Astrocyte (in vitro differentiated cells and primary cell): ENCODE measurements around the gene UTF1. TPM values are rescaled to one million over a fixed set of nuclear protein-coding genes. Genes with fewer than 3 reads are reported as not detected.
"Not testable (repeated sequence)": the region's sequence is repeated elsewhere in the genome, so short reads cannot be mapped to it uniquely, and the experiment has no call there.

Source experiments
- DNase-seq: peaks from one replicate; pipeline ENCODE4 v3.0.0-alpha.2; 2010; ENCODE audit warnings: low read depth
- FAIRE-seq: peaks from 2 replicates; lab custom pipeline; 2011; peaks lifted over from hg19 to GRCh38; lab: Jason Lieb, UNC
- H2AFZ ChIP-seq: 2 replicates; pipeline ENCODE4 v1.6.0; 2012; ENCODE audit warnings: low read depth, low read length, inconsistent platforms
- H3K27ac ChIP-seq: 2 replicates; pipeline ENCODE4 v1.5.1; 2011; ENCODE audit warnings: low read depth, low read length, inconsistent platforms
- H3K27me3 ChIP-seq: 2 replicates; pipeline ENCODE4 v1.6.0; 2011; ENCODE audit warnings: low read length, inconsistent platforms; ENCODE audit not compliant: insufficient read depth
- H3K36me3 ChIP-seq: 2 replicates; pipeline ENCODE4 v1.5.1; 2011; ENCODE audit warnings: low read length, inconsistent platforms; ENCODE audit not compliant: insufficient read depth
- H3K4me1 ChIP-seq: 2 replicates; pipeline ENCODE4 v1.5.1; 2011; ENCODE audit warnings: low read length, inconsistent platforms; ENCODE audit not compliant: insufficient read depth
- H3K4me2 ChIP-seq: 2 replicates; pipeline ENCODE4 v1.6.0; 2012; ENCODE audit warnings: low read length, inconsistent platforms
- H3K4me3 ChIP-seq: 2 replicates; pipeline ENCODE4 v1.5.1; 2011; ENCODE audit warnings: low read depth, mild to moderate bottlenecking, low read length, inconsistent platforms; ENCODE audit not compliant: insufficient read depth
- H3K79me2 ChIP-seq: 2 replicates; pipeline ENCODE4 v1.6.0; 2012; ENCODE audit warnings: mild to moderate bottlenecking, low read length, inconsistent platforms; ENCODE audit not compliant: insufficient read depth
- H3K9ac ChIP-seq: 2 replicates; pipeline ENCODE4 v1.6.0; 2012; ENCODE audit warnings: mild to moderate bottlenecking, low read length, inconsistent platforms
- H3K9me3 ChIP-seq: 2 replicates; pipeline ENCODE4 v1.5.1; 2012; ENCODE audit warnings: low read depth, mild to moderate bottlenecking, low read length, inconsistent platforms; ENCODE audit not compliant: insufficient read depth
- H4K20me1 ChIP-seq: 2 replicates; pipeline ENCODE4 v1.6.0; 2012; ENCODE audit warnings: low read length, inconsistent platforms; ENCODE audit not compliant: insufficient read depth
- H3K27ac Mint-ChIP-seq: one replicate; pipeline ENCODE4 v1.8.0; 2021; ENCODE audit warnings: mild to moderate bottlenecking, mixed read lengths; ENCODE audit not compliant: unreplicated experiment
- H3K27me3 Mint-ChIP-seq: one replicate; pipeline ENCODE4 v1.8.0; 2021; ENCODE audit warnings: low read depth, mixed read lengths; ENCODE audit not compliant: unreplicated experiment
- H3K36me3 Mint-ChIP-seq: one replicate; pipeline ENCODE4 v1.8.0; 2021; ENCODE audit warnings: low read depth, mixed read lengths; ENCODE audit not compliant: unreplicated experiment
- H3K4me1 Mint-ChIP-seq: one replicate; pipeline ENCODE4 v1.8.0; 2021; ENCODE audit warnings: low read depth, mixed read lengths; ENCODE audit not compliant: unreplicated experiment
- H3K4me3 Mint-ChIP-seq: one replicate; pipeline ENCODE4 v1.8.0; 2021; ENCODE audit warnings: mild to moderate bottlenecking, moderate library complexity, mixed read lengths; ENCODE audit not compliant: unreplicated experiment
- H3K9me3 Mint-ChIP-seq: one replicate; pipeline ENCODE4 v1.8.0; 2021; ENCODE audit warnings: mild to moderate bottlenecking, mixed read lengths; ENCODE audit not compliant: unreplicated experiment
- CTCF ChIP-seq: IDR thresholded peaks from 2 replicates; pipeline ENCODE4 v1.5.1; 2011; ENCODE audit warnings: low read depth, mild to moderate bottlenecking, inconsistent platforms, low read length, moderate library complexity; ENCODE audit not compliant: insufficient read depth
- EZH2 ChIP-seq: IDR thresholded peaks from 2 replicates; pipeline ENCODE4 v1.6.1; 2012; ENCODE audit warnings: mild to moderate bottlenecking, low read length, inconsistent platforms; ENCODE audit not compliant: insufficient read depth
- total RNA-seq: library from RNA; stranded (reverse); gene quantifications from 2 replicates; pipeline ENCODE4 v1.2.1, GENCODE V29; 2021

Gene UTF1
- total RNA-seq, 1 donor from 2014 or later = 0.18 TPM

GRCh38 chr10:133231946-133232574 is 2.0 kb downstream of the UTF1 start:
- Histone ChIP-seq H3K4me1 (no peaks in the 10 kb centered on the region), H3K9me3 (no peaks in the 10 kb centered on the region), H3K27ac (no peak overlapping the region), H3K36me3 (no peaks in the 10 kb centered on the region), H2AFZ (no peak overlapping the region), H3K4me3 (no peak overlapping the region), H3K9ac (no peak overlapping the region), H3K79me2 (no peaks in the 10 kb centered on the region), H4K20me1 (no peaks in the 10 kb centered on the region), H3K27me3 (peaks cover 46% of the 10 kb centered on the region), H3K4me2 (no peak overlapping the region)
- TF ChIP-seq CTCF (no peak), EZH2 (no peak)
- Mint-ChIP-seq H3K4me1 (no peaks in the 10 kb centered on the region), H3K27ac (no peak overlapping the region), H3K27me3 (peaks cover 61% of the 10 kb centered on the region), H3K9me3 (peaks cover 3% of the 10 kb centered on the region), H3K36me3 (no peaks in the 10 kb centered on the region), H3K4me3 (no peak overlapping the region)
- DNase-seq (no peak), FAIRE-seq (no peak)

GRCh38 chr10:133234796-133235195 is 4.8 kb downstream of the UTF1 start:
- H2AFZ ChIP-seq, H3K4me3 Mint-ChIP-seq, H3K9me3 ChIP-seq, H3K36me3 ChIP-seq, H3K79me2 ChIP-seq, H3K36me3 Mint-ChIP-seq, H3K27ac Mint-ChIP-seq, H4K20me1 ChIP-seq, H3K9me3 Mint-ChIP-seq, DNase-seq, H3K4me1 ChIP-seq, H3K4me2 ChIP-seq, H3K9ac ChIP-seq, H3K4me1 Mint-ChIP-seq, H3K27ac ChIP-seq, H3K4me3 ChIP-seq: not testable (repeated sequence)
- H3K27me3 ChIP-seq = peaks cover 47% of the 10 kb centered on the region
- FAIRE-seq = peak; percentile 29
- H3K27me3 Mint-ChIP-seq = peaks cover 54% of the 10 kb centered on the region

- no peak overlapping the region for H3K9ac ChIP-seq
- no peak for DNase-seq
- H3K27me3 ChIP-seq = peaks cover 47% of the 10 kb centered on the region
- H3K79me2 ChIP-seq = no peaks in the 10 kb centered on the region
- H3K36me3 ChIP-seq = no peaks in the 10 kb centered on the region
- H4K20me1 ChIP-seq = no peaks in the 10 kb centered on the region
- H3K27ac ChIP-seq = no peak overlapping the region
- no peaks in the 10 kb centered on the region for H3K9me3 Mint-ChIP-seq
- H3K4me3 ChIP-seq = no peak overlapping the region
- no peaks in the 10 kb centered on the region for H3K4me1 Mint-ChIP-seq
- no peaks in the 10 kb centered on the region for H3K36me3 Mint-ChIP-seq
- no peak overlapping the region for H3K4me2 ChIP-seq
- no peak overlapping the region for H2AFZ ChIP-seq
- no peak overlapping the region for H3K27ac Mint-ChIP-seq
- no peak for TF ChIP-seq CTCF
- FAIRE-seq = no peak
- no peaks in the 10 kb centered on the region for H3K9me3 ChIP-seq
- H3K4me3 Mint-ChIP-seq = no peak overlapping the region
- no peaks in the 10 kb centered on the region for H3K4me1 ChIP-seq
- peaks cover 54% of the 10 kb centered on the region for H3K27me3 Mint-ChIP-seq
Measured at GRCh38 chr10:133235265-133235855, 5.3 kb downstream of the UTF1 start.
